ENCODE data around the gene KDM7A.

Gene KDM7A

GRCh38 chr7:140217750-140218501 is 41.1 kb upstream of the KDM7A start:
- TF ChIP-seq, protein P1, sequence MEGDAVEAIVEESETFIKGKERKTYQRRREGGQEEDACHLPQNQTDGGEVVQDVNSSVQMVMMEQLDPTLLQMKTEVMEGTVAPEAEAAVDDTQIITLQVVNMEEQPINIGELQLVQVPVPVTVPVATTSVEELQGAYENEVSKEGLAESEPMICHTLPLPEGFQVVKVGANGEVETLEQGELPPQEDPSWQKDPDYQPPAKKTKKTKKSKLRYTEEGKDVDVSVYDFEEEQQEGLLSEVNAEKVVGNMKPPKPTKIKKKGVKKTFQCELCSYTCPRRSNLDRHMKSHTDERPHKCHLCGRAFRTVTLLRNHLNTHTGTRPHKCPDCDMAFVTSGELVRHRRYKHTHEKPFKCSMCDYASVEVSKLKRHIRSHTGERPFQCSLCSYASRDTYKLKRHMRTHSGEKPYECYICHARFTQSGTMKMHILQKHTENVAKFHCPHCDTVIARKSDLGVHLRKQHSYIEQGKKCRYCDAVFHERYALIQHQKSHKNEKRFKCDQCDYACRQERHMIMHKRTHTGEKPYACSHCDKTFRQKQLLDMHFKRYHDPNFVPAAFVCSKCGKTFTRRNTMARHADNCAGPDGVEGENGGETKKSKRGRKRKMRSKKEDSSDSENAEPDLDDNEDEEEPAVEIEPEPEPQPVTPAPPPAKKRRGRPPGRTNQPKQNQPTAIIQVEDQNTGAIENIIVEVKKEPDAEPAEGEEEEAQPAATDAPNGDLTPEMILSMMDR (IDR thresholded peaks at IDR 0.05): no peak

DNA sequence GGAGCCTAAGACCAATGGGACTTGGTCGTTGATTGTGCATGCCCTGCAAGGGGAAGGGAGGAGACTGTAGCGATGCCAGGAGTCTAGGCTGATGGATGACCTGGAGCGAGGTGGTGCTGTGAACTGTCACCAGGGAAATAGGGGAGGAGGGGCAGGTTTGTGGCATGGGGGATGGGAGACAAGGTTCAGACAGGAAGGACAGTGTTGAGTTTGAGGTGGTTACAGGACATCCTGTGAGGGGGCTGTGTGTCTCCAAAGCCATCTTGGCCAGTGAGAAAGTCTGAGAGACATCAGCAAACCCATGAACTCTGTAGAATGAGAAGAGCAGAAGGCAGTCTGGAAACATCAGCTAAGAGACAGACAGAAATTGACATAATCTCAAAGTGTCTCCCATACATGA is 38.5 kb upstream of the KDM7A start:
- TF ChIP-seq, protein P1 (IDR thresholded peaks at IDR 0.05): no peak

GRCh38 chr7:140214075-140214684 is 37.4 kb upstream of the KDM7A start:
- TF ChIP-seq, protein P1 (IDR thresholded peaks at IDR 0.05): no peak

DNA sequence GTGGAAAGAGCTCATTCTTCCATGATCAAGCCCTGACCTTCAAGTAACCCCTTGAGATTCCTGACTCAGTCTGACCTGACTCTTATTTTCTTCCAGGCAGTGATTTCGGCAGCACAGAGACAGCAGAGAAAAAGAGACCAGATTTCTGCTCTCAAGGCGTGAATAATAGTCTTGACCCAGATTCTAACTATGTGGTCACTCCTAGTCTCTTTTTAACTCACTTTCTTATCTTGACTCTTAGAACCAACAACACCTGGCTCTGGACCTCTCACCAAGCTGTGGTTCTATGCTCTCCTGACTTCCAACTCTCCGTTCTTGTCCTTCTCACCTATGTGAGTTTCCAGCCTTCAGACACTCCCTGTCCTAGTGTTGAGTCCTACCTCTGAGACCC is 36.9 kb upstream of the KDM7A start:
- TF ChIP-seq, protein P1 (IDR thresholded peaks at IDR 0.05): no peak

GRCh38 chr7:140212100-140212881 is 35.5 kb upstream of the KDM7A start:
- TF ChIP-seq, protein P1 (IDR thresholded peaks at IDR 0.05): no peak

DNA sequence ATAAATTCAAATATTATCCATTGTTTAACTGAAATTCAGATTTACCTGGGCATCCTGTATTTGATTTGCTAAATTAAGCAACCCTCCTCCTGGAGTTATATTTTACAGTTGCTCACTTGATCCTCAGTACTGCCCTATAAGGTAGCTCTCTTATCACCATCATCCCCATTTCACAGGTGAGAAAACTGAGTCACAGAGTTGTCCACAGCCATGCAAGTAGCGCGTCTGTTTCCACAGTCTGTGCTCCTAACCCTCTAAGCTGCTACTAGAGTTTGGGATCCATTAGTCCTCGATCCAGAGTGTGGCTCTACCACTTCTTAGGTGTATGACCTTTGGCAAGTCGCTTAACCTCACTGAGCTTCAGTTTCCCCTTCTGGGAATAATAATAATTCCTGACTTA is 34.9 kb upstream of the KDM7A start:
- TF ChIP-seq, protein P1 (IDR thresholded peaks at IDR 0.05): no peak

DNA sequence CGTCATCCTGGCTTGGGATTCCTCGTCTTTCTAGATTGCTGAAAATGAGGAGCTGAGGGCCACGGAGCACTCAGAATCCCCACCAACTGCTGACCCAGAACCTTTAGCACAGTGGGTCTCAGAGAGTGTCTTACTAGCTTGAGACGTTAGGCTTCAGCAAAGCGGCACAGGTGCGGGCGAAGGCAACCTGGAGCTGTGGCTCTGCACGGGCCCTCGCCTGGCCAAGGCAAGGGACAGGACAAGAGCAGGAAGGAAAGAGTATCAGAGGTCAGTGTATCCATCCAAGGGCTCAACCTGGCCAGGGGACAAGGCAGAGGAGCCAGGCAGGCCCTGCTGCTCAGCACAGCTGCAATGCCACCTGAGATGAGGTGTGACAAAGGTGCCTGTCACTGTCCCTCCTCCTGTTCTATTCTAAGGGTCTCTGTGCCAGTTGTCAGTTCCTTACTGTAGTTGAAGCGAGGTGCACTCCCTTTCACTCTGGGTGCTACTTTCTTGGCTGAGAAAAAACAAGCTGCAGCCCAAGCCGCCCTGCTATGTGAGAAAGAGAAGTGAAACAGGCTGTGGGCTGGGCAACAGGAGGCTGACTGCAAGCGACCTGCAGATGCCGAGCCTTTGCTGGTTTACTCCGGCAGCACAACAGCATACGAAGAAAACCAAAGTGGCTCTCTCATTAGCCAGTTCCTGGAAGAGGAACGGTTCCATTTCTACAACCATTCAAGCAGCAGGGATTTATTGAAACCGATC is 33.3 kb upstream of the KDM7A start:
- TF ChIP-seq, protein P1 (IDR thresholded peaks at IDR 0.05): no peak

All from LNCAP (cell line).